Measurements from ENCODE around the gene ARHGAP23.
"Not testable (repeated sequence)": the region's sequence is repeated elsewhere in the genome, so short reads cannot be mapped to it uniquely, and the experiment has no call there.

Gene ARHGAP23

DNA sequence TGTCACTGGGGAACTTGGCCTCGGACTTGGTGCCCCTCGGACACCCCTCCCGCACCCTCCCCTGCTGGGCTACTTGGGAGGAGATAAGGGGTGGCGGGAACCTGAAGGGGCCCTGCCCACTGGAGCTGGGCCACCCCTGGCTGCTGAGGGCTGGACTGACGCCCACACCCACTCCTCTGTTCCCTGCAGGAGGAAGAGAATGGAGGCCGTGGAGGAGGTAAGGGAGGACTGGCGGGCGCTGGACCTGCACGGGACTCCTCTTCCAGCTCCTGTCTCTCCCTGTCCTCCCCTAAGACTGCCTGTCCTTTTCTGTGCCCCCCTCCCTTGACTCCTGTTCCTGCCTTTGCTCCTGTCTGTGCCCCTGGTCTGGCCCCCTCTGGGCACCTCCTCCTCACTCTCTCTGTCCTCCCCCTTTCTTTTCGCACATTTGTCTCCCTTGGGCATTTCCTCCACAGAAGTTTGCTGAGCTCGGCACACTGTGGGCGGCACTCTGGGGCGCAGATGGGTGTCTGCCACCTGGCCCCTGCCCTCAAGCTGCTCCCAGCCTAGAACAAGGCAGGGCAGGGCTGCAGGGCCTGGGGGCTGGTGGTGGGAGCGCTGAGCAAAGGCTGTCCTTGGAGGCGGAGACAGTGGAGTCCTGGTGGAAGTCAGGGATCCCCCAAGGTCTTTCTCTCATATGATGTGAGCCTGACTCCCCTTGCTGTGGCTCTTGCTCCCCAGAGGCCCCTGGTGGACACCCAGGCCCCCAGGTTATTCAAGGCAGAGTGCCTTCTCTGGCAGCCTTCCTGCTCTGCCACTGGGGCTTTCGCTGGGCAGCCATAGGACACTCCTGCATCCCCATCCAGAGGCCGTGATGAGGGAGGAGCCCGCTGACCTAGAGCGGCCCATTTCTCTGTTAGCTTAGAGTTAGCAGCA lies 32.7 kb downstream of the ARHGAP23 start:
- no peak for DNase-seq (ENCODE audit: low read depth in 2 of 2)

DNA sequence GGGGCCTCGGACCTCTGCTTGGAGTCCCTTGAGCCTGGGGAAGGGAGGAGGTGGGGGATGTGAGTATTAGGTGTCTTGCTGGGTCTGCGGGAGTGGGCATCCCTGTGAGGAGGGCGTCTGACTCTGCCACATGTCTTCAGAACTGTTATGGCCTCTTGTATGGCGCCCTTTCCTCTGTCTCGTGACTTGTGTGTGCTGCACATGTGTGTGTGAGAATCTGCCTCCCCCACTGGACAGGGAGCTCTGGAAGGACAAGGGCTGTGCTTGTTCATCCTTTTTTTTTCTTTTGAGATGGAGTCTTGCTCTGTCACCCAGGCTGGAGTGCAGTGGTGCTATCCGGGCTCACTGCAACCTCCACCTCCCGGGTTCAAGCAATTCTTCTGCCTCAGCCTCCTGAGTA lies 33.4 kb downstream of the ARHGAP23 start:
- DNase-seq (ENCODE audit: low read depth in 2 of 2): no peak

DNA sequence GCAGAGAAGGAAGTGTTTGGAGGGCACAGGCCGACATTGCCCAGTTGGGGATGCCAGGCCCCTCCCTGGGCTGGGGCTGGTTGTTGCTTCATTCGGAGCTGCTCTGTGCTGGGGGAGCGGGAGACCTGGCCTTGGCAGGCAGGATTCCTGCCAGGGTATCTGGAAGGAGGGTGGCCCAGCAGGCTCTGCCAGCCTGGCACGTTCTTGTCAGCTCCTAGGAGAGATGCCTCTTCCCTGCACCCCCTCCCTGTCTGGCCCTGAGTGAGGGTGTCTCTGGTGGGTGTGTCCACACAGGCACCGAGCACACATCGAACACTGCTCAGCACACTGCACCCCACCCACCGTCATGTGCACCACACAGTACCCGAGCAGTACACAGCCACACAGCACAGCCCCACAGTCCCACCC lies 35.2 kb downstream of the ARHGAP23 start:
- DNase-seq (ENCODE audit: low read depth in 2 of 2): no peak

DNA sequence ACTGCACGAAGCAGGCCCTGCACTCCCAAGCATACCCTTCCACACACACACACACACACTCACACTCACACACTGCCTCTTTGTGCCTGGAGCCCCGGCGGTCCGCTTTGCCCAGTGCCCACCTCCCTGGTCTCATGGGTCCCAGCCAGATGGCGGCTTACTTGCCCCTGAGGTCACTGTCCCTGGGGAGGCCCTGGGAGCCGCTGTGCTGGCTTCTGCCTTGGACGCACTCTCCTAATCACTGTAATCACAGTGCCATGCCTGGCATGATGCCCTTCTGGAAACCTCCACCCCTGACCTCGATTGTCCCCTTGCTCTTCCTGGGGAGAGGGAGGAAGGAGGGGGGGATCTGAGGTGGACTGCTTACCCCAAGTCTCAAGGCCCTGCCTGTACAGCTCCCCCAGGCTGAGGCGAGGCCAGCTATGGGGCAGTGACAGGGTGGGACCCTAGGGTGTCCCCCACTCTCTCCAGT lies 36.0 kb downstream of the ARHGAP23 start:
- no peak for DNase-seq (ENCODE audit: low read depth in 2 of 2)

DNA sequence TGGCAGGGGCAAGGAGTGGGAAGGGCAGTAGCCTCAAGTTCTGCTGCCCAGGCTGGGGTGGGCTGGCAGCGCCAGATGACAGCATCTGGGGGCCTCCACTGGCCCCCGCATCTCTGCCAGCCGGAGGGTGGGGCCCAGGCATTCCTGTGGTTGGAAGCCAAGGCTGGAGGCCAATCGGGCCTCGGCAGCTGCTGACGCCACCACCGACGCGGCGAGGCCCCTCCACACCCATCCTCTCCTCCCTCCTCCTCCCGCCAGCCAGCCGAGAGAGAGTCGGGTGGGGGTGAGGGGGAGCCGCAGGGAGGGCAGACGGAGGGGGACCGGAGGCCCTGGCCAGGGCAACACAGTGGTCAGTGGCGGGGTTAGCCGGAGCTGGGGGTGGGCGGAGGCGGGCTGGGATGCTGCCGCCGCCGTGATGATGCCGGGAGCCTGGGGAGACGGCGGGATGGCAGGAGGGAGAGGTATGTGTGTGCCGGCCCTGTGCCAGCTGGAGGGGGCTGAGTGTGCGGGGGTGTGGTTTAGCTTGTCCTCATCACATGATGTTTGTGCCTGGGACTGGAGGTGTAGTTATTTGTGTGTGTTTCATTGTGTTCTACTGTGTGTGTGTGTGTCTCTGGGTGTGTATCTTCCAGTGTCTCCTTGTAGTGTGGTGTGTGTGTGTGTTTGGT lies 36.6 kb downstream of the ARHGAP23 start:
- DNase-seq (ENCODE audit: low read depth in 2 of 2): peak; percentile 77 to 83

DNA sequence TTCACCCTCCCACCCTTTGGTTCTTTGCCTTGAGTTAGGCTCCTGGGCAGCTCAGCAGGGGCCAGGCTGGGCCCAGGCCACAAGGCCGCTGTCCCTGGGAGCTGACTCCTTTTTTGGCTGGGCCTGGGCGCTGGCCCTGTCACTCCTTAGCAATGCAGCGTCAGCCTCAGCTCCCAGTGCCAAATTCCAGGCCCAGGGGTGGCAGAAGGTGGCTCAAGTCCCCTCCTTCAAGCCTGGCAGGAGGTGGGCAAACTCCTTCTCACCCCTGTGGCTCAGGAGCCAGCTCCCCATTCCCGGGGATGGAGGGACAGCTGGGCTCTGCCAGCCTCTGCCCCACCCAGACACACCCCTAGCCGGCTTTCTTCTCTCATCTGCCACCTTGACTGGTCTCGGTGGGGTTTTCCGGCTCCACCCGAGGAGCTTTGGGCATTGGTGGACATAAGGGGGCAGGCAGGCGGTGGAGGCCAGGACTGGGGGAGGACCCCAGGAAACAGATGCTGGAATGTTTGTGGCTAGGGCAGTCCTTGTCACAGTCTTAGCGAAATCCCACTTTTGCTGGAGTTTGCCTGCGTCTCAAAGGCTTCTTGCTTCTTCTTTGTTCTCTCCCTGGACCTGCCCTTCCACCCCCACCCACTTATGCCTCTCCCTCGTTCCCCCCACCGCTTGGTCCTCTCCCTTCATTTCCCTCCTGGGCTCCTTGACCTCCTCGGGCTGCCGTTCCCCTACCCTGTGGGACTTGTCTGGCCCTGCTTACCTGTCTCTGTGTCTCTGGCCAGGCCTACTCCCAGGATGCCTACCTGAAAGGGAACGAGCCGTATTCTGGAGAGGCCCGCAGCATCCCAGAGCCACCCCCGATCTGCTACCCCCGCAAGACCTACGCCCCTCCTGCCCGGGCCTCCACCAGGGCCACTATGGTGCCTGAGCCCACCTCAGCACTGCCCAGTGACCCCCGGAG lies 37.4 kb downstream of the ARHGAP23 start:
- DNase-seq (ENCODE audit: low read depth in 2 of 2): no peak

DNA sequence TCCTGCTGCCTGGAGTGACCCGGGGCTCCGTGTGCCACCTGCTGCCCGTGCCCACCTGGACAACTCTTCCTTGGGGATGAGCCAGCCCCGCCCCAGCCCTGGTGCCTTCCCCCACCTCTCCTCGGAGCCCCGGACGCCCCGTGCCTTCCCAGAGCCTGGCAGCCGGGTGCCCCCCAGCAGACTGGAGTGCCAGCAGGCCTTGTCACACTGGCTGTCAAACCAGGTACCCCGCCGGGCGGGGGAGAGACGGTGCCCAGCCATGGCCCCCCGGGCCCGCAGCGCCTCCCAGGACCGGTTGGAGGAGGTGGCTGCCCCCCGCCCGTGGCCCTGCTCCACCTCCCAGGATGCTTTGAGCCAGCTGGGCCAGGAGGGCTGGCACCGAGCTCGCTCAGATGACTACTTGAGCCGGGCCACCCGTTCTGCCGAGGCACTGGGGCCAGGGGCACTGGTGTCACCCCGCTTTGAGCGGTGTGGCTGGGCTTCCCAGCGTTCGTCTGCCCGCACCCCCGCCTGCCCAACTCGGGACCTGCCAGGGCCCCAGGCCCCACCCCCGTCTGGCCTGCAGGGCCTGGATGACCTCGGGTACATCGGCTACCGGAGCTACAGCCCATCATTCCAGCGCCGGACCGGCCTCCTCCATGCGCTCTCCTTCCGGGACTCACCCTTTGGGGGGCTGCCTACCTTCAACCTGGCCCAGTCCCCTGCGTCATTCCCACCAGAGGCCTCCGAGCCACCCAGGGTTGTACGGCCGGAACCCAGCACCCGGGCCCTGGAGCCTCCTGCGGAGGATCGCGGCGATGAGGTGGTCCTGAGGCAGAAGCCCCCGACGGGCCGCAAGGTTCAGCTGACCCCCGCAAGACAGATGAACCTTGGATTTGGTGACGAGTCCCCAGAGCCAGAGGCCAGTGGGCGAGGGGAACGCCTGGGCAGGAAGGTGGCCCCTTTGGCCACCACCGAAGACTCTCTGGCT lies 38.4 kb downstream of the ARHGAP23 start:
- DNase-seq (ENCODE audit: low read depth in 2 of 2): no peak

DNA sequence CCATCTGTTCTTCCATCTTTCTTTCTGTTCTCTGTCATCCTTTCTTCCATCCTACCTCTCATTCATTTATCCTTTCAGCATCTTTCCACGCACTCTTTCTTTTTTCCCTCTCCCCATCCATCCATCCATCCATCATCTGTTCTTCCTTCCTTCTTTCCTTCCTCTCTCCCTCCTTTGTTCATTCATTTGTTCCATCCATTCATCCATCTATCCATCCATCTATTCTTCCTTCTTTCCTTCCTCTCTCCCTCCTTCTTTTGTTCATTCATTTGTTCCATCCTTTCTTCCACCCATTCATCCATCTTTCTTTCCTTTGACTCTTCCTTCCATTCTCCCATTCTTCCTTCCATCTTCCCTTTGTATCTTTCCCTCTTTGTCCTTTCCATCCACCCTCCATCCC lies 39.2 kb downstream of the ARHGAP23 start:
- DNase-seq (ENCODE audit: low read depth in 2 of 2): no peak

DNA sequence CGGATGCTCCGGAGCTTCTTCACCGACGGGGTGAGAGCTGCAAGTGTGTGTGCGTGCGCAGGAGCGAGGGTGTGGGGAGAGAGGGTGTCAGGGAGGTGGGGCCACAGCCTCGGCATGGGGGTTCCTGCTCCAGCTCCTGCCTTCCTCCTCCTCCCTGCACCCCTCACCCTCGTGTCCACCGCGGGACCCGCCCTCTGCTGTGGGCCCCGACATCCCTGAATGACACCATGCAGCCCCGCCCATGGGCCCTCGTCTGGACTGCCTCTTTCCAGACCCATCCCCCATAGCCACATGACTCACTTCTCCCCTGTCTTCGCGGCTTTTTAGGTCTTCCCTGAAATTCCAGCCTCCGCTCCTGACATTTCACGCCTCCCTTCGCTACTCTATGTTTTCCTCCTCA lies 41.6 kb downstream of the ARHGAP23 start:
- DNase-seq (ENCODE audit: low read depth in 2 of 2): peak in 1 of 2 experiments; percentile 44

DNA sequence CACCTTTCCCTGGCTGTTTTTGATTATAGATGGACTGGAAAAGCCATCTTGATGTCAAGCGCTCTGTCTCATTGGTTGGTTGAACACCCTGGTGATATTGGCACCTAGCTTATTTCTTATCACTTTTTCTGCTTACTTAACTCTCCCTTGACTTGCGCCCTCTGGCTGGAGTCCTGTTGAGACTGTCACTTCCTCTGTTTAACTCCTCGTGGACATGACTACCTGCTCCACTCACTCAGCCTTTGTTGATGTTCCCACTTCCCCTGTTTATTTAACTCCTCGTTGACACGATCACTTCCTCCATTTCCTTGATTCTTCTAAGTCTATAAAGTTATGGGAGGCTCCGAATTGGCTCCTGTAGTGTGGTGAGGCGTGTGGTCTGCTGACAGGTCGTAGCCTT lies 43.0 kb downstream of the ARHGAP23 start:
- DNase-seq (ENCODE audit: low read depth in 2 of 2): not testable (repeated sequence)

DNA sequence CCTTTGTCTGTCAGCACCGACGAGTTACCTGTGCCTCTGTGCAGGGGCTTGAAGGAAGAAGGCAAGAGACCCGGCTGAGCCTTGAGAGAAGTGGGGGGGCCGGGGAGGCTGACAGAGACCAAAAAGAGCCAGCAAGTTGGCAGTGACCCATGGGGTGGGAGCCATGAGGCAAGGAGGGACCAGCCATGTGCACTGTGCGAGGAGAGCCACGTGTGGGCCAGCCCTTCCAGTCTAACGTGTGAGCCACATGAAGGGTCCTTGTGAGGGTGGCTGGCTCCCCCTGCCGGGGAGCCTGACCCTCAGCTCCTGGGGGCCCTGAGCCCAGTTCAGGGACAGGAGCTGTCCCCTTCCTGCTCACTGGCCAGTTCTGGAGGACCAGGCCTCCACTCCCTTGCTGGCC lies 46.4 kb downstream of the ARHGAP23 start:
- not testable (repeated sequence) for DNase-seq (ENCODE audit: low read depth in 2 of 2)

DNA sequence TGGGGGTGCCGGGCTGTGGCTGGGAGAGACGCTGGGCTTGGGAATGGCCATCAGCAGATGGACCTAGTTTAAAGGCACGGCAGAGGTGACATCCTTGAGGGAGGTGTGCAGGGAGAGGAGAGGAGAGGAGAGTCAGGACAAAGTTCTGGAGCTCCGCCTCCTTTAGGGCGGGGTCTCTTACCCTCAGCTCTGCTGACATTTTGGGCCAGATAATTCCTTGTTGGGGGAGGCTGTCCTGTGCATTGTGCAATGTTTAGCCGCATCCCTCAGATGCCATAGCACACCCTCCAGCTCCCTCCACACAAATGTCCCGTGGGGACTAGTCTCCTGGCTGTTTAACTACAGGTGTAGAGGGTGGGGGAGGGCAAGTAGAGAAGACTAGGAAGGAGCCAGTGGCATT lies 48.3 kb downstream of the ARHGAP23 start:
- DNase-seq (ENCODE audit: low read depth in 2 of 2): no peak

DNA sequence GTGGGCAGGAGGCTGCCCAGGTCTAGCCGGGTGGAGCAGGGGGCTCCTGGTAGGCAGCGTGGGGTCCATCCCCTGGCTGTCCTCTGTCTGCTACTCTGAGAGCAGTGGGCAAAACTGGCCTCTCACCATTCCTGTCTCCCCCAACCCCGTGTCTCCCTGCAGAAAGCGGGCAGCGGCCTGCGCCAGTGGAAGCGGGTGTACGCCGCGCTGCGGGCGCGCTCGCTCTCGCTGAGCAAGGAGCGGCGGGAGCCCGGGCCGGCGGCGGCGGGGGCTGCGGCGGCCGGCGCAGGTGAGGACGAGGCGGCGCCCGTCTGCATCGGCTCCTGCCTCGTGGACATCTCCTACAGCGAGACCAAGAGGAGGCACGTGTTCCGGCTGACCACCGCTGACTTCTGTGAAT lies 49.2 kb downstream of the ARHGAP23 start:
- DNase-seq (ENCODE audit: low read depth in 2 of 2): not testable (repeated sequence)

DNA sequence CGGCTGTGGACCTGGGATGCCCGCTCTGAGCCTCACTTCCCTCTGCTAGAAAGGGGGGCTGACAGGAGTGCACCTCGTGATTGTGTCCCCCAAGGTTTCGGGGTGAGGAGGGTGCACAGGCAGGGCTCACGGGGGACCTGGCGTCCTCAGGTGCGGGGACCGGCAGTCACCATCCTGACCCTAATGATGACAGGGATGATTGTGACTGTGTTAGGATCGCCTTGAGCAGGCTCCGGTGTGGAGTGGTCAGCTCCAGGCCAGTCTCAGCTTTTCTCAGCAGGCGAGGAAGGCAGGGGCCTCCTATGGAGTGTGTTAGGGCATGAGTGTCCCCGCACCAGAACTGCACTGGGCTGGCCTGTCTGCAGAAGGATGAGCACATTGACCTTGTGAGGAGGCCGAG lies 49.7 kb downstream of the ARHGAP23 start:
- DNase-seq (ENCODE audit: low read depth in 2 of 2): not testable (repeated sequence)

DNA sequence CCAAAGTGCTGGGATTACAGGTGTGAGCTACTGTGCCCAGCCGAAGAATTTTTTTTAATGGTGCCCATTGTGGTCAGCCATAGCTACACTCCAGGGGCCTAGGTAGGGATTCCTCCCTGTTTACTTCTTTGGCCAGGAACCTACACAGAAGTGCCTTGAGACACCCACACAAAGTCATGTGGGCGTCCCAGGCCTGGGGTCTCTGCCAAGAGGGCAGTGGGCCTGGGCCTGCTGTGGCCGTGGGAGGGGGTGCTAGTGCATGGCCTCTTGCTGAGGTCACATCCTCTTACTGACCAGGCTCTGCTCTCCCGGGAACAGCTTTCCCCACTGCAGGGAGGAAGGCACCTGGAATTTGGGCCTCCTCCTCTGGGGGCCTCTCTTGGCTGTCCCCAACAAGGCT lies 50.4 kb downstream of the ARHGAP23 start:
- not testable (repeated sequence) for DNase-seq (ENCODE audit: low read depth in 2 of 2)

DNA sequence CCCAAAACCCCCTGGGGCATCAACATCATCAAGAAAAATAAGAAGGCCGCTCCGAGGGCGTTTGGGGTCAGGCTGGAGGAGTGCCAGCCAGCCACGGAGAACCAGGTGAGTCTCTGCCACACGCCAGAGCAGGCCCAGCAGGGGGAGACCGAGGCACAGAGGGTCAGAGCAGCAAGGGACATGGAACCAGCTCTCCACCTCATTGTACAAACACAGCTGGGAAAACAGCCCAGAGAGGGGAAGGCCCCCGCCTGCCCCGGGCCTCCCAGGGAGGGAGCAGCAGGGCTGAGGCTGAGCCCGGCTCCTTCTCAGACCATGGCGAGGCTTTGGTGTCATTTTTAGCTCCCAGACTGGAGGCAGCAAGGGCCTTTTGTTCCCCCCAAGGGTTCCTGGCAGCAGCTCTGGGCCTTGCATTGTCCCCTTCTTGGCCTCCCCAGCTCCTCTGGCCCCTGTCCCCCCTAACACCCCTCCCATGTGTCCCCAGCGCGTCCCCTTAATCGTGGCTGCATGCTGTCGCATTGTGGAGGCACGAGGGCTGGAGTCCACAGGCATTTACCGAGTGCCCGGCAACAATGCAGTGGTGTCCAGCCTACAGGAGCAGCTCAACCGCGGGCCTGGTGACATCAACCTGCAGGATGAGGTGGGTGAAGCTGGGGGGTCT lies 53.9 kb downstream of the ARHGAP23 start:
- DNase-seq (ENCODE audit: low read depth in 2 of 2): not testable (repeated sequence)

DNA sequence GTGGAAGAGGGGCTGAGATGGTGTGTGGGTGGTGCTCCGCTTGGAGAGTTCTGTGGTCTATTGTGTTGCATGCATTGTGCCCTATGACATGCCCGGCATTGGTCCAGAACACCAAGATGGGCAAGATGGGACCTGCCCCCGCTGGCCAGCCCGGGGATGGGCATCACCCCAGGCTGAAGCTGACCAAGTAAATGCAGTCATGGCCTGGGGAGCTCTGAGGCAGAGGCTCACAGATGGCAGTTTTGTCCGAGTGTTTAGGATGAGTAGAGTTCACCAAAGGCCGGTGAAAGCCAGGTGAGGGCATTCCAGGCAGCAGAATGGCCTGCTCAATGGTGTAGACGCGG lies 54.4 kb downstream of the ARHGAP23 start:
- not testable (repeated sequence) for DNase-seq (ENCODE audit: low read depth in 2 of 2)

DNA sequence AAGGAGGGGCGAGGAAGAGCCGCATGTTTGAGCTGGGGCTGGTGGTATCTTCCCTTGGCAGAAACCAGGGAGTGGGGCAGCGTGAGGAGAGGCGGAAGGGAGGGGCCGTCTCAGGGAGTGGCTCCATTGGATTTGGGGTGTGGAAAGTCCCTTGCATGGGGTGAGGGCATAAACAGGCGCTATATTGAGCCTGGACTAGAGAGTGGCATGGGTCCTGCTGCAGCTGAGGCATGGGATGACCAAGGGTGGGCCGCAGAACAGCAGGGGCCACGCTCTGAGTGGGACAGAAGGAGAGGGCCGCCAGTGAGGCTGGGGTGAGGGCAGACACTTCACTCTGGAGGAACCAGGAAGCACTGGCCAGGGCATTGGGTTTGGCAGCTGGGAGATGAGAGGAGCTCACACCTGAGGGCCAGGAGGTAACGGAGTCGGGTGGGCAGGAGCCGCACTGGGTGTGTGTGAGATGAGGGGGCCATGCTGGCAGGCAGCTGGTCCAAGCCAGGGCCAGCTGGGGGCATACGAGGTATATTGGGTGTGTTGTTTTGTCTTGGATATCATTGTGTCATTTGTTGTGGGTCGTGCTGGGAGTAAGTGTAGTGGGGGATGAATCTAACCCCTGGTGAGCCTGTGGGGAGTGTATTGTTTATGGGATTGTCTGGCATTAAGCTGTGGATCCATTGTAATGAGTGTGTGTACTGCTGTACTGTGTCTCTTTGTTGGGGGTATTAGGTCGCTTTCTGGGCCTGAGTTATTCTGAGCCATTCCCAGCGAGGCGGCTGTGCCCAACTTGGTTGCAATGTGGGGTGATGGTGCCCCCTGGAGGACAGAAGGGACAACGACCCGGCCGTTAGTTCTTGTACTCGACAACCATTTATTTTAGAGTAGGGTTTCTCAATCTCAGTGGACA lies 56.2 kb downstream of the ARHGAP23 start:
- peak in 1 of 2 experiments; percentile 20 for DNase-seq (ENCODE audit: low read depth in 2 of 2)

DNA sequence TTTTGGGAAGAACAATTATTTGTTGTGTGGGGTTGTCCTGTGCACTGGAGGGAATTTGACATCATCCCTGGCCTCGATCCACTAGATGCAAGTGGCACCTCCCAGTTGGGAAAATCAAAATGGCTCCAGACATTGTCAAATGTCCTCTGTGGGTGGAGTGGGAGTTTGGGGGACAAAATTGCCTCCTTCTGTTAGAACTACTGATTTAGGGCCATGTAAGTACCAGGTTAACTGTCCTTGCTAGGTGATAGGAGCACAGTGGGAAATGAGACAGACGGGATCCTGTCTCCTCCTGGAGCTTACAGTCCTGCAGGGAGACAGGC lies 56.8 kb downstream of the ARHGAP23 start:
- no peak for DNase-seq (ENCODE audit: low read depth in 2 of 2)
